ENCODE measurements around the gene IGIP.

The IGIP gene

DNA sequence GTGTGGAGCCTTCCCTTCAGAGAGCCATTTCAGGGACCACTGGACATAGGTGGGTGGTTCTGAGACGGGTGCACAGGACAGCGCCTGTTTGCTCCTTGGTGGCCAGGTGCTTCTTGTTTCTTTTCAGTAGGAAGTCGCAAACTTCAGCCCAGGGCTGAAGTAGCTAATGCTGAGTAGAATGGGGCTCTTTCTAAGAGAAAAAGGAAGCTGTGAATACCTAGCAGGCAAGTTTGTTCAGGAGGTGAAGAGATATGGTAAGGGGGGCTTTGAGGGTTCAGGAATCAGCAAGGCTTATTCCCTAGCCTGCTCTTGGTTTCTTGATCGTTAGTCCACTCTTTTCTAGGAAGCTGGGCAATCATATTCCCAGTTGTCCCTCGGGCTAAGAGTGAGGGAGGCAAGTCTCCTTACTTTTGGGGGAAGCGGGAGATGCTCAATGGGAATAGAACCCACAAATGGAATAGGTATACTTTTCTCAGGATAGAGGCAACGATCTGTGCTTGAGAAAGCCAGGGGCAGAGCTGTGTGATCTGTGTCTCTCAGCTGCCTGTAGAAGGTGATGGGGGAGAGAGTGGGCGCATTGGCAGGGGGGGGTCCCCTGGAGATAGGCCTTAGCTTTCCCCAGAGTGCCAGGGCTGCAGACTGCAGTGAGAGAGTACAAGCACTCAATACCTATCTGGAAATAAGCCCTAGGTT is 13.7 kb upstream of the IGIP start:
- no peak for DNase-seq

GRCh38 chr5:140112685-140113179 is 13.0 kb upstream of the IGIP start:
- no peak for DNase-seq

DNA sequence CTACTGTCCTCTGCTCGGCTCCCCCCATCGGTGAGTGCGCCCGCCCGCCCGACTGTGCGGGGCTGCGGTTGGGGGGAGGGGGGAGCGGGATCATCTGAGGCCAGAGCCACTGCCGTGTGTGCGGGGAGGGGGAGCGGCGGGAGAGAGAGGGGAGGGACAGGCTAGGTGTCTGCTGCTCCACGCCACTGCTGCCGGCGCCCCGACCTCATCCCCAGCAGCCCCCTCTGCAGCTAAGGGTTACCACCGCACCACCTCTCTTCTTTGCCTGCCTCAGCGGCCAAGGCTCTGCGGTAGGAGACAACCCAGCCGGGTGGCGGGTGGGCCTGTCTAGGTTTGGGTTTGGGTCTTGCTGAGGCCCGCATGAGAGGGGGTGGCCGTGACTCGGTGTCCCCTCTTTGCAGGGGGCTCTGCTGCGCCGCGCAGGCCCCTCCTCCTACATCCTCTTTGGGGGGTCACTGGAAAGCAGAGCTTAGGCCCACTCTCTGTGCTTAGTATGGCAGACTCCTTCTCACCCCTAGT is 12.5 kb upstream of the IGIP start:
- no peak for DNase-seq

DNA sequence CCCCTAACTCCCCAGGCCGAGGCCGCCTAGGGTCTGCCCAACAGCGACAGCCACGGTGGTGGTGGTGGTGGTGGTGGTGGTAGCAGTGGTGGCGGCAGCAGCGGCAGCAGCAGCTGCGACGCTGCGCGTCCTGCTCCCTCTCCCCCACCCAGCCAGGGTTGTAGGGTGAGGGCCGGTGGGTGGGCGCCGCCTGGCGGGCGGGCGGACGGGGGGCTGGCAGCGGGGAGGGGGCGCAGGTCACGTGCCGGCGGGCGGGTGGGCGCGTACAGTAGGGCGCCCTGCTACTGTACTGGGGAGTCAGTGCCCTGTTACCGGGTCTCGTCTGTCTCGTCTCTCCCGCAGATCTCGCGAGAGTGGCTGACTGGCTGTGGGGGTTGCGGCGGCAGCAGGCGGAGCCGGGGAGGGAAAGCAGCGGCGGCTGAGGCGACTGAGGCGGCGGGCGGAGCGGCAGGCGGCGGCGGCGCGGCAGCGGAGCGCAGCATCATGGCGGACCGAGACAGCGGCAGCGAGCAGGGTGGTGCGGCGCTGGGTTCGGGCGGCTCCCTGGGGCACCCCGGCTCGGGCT is 12.0 kb upstream of the IGIP start, which contains the start of gene PURA:
PURA (plus strand) TSS at position 411 of the 565 bp plus-strand sequence; CDS start at position 484, 73 bp downstream.
- DNase-seq: peak; percentile 88

DNA sequence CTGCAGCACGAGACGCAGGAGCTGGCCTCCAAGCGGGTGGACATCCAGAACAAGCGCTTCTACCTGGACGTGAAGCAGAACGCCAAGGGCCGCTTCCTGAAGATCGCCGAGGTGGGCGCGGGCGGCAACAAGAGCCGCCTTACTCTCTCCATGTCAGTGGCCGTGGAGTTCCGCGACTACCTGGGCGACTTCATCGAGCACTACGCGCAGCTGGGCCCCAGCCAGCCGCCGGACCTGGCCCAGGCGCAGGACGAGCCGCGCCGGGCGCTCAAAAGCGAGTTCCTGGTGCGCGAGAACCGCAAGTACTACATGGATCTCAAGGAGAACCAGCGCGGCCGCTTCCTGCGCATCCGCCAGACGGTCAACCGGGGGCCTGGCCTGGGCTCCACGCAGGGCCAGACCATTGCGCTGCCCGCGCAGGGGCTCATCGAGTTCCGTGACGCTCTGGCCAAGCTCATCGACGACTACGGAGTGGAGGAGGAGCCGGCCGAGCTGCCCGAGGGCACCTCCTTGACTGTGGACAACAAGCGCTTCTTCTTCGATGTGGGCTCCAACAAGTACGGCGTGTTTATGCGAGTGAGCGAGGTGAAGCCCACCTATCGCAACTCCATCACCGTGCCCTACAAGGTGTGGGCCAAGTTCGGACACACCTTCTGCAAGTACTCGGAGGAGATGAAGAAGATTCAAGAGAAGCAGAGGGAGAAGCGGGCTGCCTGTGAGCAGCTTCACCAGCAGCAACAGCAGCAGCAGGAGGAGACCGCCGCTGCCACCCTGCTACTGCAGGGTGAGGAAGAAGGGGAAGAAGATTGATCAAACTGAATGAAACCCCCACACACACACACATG is 11.2 kb upstream of the IGIP start:
- DNase-seq: peak; percentile 13

- DNase-seq: no peak
Measured at GRCh38 chr5:140115186-140115500, 10.6 kb upstream of the IGIP start.

- peak; percentile 2 for DNase-seq
Measured at GRCh38 chr5:140116716-140117115, 9.0 kb upstream of the IGIP start.

- no peak for DNase-seq
Measured at GRCh38 chr5:140117523-140117922, 8.2 kb upstream of the IGIP start.

- DNase-seq: no peak
Measured at GRCh38 chr5:140118302-140118936, 7.3 kb upstream of the IGIP start.

GRCh38 chr5:140126315-140127012 is 727 bp downstream of the IGIP start:
- no peak for DNase-seq

GRCh38 chr5:140128376-140128775 is 2.6 kb downstream of the IGIP start:
- no peak for DNase-seq

- DNase-seq: no peak
Measured at GRCh38 chr5:140130949-140131733, 5.4 kb downstream of the IGIP start.

- peak; percentile 8 for DNase-seq
Measured at GRCh38 chr5:140131967-140132409, 6.3 kb downstream of the IGIP start.

DNA sequence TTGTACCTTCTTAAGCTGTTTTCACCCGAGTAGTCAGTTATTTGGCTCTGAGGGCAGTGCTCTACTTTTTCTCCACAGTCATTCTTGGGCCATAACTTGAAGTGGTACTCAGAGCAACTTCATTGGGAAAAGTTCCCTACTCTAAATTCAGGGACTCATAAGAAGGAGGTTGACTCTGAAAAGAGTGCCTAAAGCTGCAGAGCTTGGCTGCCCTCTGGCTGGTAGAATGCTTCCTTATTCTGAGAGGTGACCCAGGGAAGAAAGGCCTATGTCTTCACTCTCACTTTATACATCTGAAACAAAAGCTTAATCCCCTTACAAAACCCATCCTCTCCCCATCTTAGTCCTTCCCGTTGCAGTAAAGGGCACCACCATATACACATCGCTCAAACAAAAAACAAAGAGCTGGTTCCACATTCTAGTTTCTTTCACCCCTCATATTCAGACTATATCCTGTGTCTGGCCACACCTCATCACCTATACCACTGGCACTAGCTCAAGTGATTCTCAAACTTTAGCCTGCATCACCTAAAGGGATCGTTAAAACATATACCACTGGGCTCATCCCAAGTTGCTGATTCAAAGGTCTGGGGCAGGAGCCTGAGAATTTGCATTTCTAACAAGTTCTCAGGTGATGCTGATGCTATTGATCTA is 7.9 kb downstream of the IGIP start:
- DNase-seq: no peak

GRCh38 chr5:140134277-140134935 is 8.7 kb downstream of the IGIP start:
- no peak for DNase-seq

GRCh38 chr5:140135127-140135526 is 9.4 kb downstream of the IGIP start:
- no peak for DNase-seq

- no peak for DNase-seq
Measured at GRCh38 chr5:140136624-140137023, 10.9 kb downstream of the IGIP start.

GRCh38 chr5:140140435-140140834 is 14.7 kb downstream of the IGIP start:
- no peak for DNase-seq

GRCh38 chr5:140141241-140141640 is 15.5 kb downstream of the IGIP start:
- no peak for DNase-seq

GRCh38 chr5:140142246-140142645 is 16.5 kb downstream of the IGIP start:
- DNase-seq: no peak

Data from NCI-H2171 treated with DMSO at 0.1 percent for 48 hours (cell line).